Vagina (tissue), 2 donors: Measurements from ENCODE around the gene FGF6. TPM values are rescaled to one million over a fixed set of nuclear protein-coding genes. Genes with fewer than 3 reads are reported as not detected.

Source experiments
- DNase-seq, 2 donors: peaks; one replicate each; pipeline ENCODE4 v3.0.0-alpha.2; 2017; ENCODE audit errors: extremely low spot score in 2 of 2
- H3K27ac ChIP-seq: fragments of 200-600 bp; sonication (generic); one replicate; pipeline ENCODE4 v1.5.1; 2019
- H3K27me3 ChIP-seq: fragments of 200-600 bp; sonication (generic); one replicate; pipeline ENCODE4 v1.5.1; 2019
- H3K36me3 ChIP-seq, 2 donors: fragments of 200-600 bp; sonication (generic); one replicate each; pipeline ENCODE4 v1.5.1; 2017 to 2019
- H3K4me1 ChIP-seq: fragments of 200-600 bp; sonication (generic); one replicate; pipeline ENCODE4 v1.5.1; 2019
- H3K4me3 ChIP-seq, 2 donors: fragments of 200-600 bp; sonication (generic); 1 replicate in 1 of 2; 2 replicates in 1 of 2; pipeline ENCODE4 v1.5.1; 2016 to 2019
- H3K9me3 ChIP-seq: fragments of 200-600 bp; sonication (generic); one replicate; pipeline ENCODE4 v1.5.1; 2019
- POLR2A ChIP-seq, 2 donors: fragments of 450-650 bp; IDR thresholded peaks; one replicate each; pipeline ENCODE4 v1.6.1; 2017; ENCODE audit warnings: antibody characterized with exemption in 2 of 2, mild to moderate bottlenecking in 2 of 2, moderate library complexity in 2 of 2
- POLR2AphosphoS5 ChIP-seq, 2 donors: sonication (generic); formaldehyde crosslinking; IDR thresholded peaks; one replicate each; pipeline ENCODE4 v1.9.0; 2017; ENCODE audit warnings: antibody characterized with exemption in 2 of 2, mild to moderate bottlenecking in 2 of 2, low read depth in 1 of 2; ENCODE audit not compliant: insufficient read depth in 1 of 2
- intact Hi-C: fragments of 100-400 bp; cut with DNase I; formaldehyde crosslinking; loops from one replicate; pipeline ENCODE4 v1.15.1; 2023
- total RNA-seq: library from RNA; depleted of rRNA; stranded (reverse); fragments of >200 nt; gene quantifications from one replicate; pipeline ENCODE4 v1.2.3, GENCODE V29; 2016
- TF ChIP-seq, protein P1 (sequence below), 3 experiments: fragments of 450-650 bp in 2 of 3; fragments of 200-600 bp in 1 of 3; sonication (generic) in 1 of 3; IDR thresholded peaks; one replicate each; pipeline ENCODE4 v1.5.1; 2017 to 2019; ENCODE audit warnings: antibody characterized with exemption in 3 of 3, mild to moderate bottlenecking in 2 of 3, moderate library complexity in 2 of 3

The FGF6 gene
- total RNA-seq, 1 donor from 2014 or later = not detected

DNA sequence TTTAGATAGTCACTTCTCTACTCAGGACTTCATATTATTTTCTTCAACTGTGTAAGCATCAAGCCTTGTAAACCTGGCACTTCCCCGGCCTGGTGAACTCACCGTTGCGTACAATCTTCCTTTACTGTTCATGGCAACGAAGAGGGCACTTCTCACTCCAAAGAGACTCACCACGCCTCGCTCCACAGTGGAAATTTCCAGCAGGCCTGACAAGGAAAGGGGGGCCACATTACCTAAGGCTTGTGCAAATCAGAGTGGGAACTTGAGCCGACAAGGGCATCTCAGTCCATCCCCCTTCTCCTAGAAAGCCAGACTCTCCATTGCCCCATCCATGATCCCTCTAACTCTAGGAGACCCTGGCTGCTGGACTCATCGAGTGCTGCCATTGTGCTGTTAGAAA is 1.6 kb downstream of the FGF6 start:
- H3K36me3 ChIP-seq = no peaks in the 10 kb centered on the region
- H3K4me1 ChIP-seq = no peaks in the 10 kb centered on the region
- no peaks in the 10 kb centered on the region for H3K9me3 ChIP-seq
- intact Hi-C loops = no loop called here
- no peaks in the 10 kb centered on the region for H3K27me3 ChIP-seq
- H3K27ac ChIP-seq = no peak overlapping the region
- DNase-seq = no peak
- TF ChIP-seq POLR2A (IDR thresholded peaks at IDR 0.05) = no peak
- TF ChIP-seq POLR2AphosphoS5 (IDR thresholded peaks at IDR 0.05; ENCODE audit: insufficient read depth in 1 of 2, low read depth in 1 of 2) = no peak
- TF ChIP-seq, protein P1, sequence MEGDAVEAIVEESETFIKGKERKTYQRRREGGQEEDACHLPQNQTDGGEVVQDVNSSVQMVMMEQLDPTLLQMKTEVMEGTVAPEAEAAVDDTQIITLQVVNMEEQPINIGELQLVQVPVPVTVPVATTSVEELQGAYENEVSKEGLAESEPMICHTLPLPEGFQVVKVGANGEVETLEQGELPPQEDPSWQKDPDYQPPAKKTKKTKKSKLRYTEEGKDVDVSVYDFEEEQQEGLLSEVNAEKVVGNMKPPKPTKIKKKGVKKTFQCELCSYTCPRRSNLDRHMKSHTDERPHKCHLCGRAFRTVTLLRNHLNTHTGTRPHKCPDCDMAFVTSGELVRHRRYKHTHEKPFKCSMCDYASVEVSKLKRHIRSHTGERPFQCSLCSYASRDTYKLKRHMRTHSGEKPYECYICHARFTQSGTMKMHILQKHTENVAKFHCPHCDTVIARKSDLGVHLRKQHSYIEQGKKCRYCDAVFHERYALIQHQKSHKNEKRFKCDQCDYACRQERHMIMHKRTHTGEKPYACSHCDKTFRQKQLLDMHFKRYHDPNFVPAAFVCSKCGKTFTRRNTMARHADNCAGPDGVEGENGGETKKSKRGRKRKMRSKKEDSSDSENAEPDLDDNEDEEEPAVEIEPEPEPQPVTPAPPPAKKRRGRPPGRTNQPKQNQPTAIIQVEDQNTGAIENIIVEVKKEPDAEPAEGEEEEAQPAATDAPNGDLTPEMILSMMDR (IDR thresholded peaks at IDR 0.05) = no peak
- H3K4me3 ChIP-seq = no peak overlapping the region

DNA sequence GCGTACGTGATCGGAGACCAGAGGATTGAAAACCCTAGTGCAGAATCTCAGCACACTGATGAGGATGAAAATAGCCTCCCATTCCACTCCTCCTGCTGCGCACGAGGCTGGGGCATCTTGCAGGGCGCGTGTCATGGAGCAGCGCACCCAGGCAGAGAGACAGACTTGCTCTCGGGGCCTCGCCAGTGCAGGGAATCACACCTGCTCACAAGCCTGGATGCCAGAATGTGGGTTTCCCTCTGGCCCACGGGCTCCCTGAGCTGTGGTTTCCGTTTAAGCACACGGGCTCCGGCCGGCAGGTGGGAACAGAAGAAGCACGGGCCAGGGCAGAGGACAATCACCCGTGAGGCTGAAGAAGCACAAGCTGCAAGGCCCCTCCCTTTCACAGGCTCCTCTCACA is 2.0 kb downstream of the FGF6 start:
- Histone ChIP-seq H3K27ac (no peak overlapping the region), H3K9me3 (no peaks in the 10 kb centered on the region), H3K36me3 (no peaks in the 10 kb centered on the region), H3K27me3 (no peaks in the 10 kb centered on the region), H3K4me1 (no peaks in the 10 kb centered on the region), H3K4me3 (no peak overlapping the region)
- DNase-seq = no peak
- TF ChIP-seq, protein P1 (IDR thresholded peaks at IDR 0.05) = no peak
- no peak for TF ChIP-seq POLR2AphosphoS5 (IDR thresholded peaks at IDR 0.05; ENCODE audit: insufficient read depth in 1 of 2, low read depth in 1 of 2)
- TF ChIP-seq POLR2A (IDR thresholded peaks at IDR 0.05) = no peak
- intact Hi-C loops = no loop called here

DNA sequence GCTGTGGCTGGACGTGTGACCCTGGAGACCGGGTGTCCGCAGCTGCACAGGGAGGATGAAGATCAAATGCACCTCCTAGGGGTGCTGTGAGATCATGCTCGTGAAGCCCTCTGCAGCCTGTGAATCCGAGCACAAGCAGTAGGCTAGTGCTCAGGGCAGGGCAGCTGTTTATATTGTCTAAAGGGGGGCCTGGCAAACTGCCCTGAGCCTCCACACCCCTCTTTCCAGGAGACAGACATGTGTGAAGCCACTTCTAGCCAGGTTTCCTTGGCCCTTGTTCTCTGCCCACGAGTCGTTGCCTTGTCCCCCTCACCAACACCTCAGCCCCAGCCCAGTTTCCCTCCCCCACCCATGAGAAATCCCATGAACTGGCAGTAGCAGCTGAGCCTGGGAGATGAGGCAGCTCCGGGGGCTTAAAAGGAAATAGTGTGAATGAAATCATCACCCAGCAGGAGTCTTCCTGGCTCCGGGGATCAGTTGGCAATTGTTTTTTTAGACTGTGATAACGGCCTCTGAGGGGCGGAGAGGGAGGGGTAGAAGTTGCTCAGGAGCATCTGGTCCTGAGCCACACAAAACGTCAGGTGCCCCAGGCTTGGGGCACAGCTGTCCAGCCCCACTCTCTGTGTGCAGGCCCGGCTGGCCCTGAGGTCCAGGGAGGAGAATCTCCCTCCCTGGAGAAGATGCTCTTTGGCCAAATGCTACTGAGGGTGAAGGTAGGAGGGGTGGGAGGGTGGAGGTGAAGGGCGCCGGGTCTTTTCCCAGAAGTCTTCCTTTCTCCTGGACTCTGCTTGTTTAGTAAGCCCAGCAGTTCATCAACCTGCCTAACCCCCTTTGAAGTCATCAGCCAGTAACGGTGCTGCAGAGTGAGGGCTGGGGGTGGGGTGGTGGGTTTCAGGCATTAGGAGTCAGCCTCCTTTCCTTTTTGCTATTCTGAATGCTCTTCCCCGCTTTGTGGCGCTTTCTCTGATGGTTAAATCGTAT is 4.0 kb downstream of the FGF6 start:
- TF ChIP-seq POLR2A (IDR thresholded peaks at IDR 0.05) = no peak
- TF ChIP-seq, protein P1 (IDR thresholded peaks at IDR 0.05) = no peak
- TF ChIP-seq POLR2AphosphoS5 (IDR thresholded peaks at IDR 0.05; ENCODE audit: insufficient read depth in 1 of 2, low read depth in 1 of 2) = no peak
- Histone ChIP-seq H3K36me3 (no peaks in the 10 kb centered on the region), H3K9me3 (no peaks in the 10 kb centered on the region), H3K4me1 (no peaks in the 10 kb centered on the region), H3K27me3 (no peaks in the 10 kb centered on the region), H3K4me3 (no peak overlapping the region), H3K27ac (no peak overlapping the region)
- intact Hi-C loops = no loop called here
- peak; percentile 58 to 87 for DNase-seq

DNA sequence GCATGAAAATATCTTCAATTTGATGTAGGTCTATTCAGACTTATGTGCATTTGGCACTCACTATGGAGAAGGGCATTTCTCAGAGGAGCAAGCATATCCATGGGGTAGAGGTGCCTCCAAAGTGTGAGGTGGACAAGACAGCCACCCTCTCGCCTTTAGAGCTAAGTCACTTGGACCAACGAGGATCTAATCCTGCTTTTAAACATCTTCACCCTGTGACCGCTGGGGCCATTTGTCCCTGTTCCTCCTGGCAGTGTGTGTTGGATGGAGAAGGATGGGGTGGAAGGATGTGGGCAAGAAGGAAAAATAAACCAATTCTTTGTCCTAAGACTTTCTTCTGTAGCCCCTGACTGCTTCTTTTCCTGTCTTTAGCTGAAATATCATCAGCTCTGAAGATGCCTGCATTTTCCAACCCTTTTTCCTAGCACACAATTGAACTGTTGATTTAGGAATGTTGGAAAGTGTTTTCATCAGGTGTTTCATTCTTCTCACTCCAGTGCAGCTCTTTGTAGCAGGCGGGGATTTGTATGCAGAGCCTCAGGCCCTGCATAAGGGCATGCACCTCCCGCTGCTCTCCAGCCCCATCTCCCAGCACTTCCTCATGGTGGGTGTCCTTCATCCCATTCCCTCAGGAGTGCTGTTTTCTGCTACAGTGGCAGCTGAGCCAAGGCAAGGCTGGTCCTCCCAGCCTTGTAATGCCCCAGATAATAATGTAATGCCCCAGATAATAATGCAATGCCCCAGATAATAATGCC is 5.3 kb downstream of the FGF6 start:
- no peaks in the 10 kb centered on the region for H3K36me3 ChIP-seq
- no peaks in the 10 kb centered on the region for H3K27me3 ChIP-seq
- DNase-seq = peak in 1 of 2 donors; percentile 65
- TF ChIP-seq, protein P1 (IDR thresholded peaks at IDR 0.05) = no peak
- TF ChIP-seq POLR2A (IDR thresholded peaks at IDR 0.05) = no peak
- no peak for TF ChIP-seq POLR2AphosphoS5 (IDR thresholded peaks at IDR 0.05; ENCODE audit: insufficient read depth in 1 of 2, low read depth in 1 of 2)
- H3K9me3 ChIP-seq = no peaks in the 10 kb centered on the region
- no peak overlapping the region for H3K27ac ChIP-seq
- H3K4me3 ChIP-seq = no peak overlapping the region
- H3K4me1 ChIP-seq = no peaks in the 10 kb centered on the region
- intact Hi-C loops = no loop called here
